NOMO-1 treated with dmso at 0.1 percent for 144 hours (cell line): ENCODE data around the gene TNIK.

Experiments
- DNase-seq: peaks from one replicate; lab custom pipeline; 2025; ENCODE audit not compliant: unreplicated experiment; lab: John Stamatoyannopoulos, UW

The TNIK gene

GRCh38 chr3:171345107-171345843 lies 114.9 kb downstream of the TNIK start:
- no peak for DNase-seq

- no peak for DNase-seq
Measured at GRCh38 chr3:171343693-171344092, 116.5 kb downstream of the TNIK start.

- no peak for DNase-seq
Measured at GRCh38 chr3:171342783-171343420, 117.3 kb downstream of the TNIK start.

GRCh38 chr3:171342200-171342599 lies 118.0 kb downstream of the TNIK start:
- no peak for DNase-seq

- no peak for DNase-seq
Measured at GRCh38 chr3:171340434-171340833, 119.8 kb downstream of the TNIK start.

GRCh38 chr3:171339598-171339997 lies 120.6 kb downstream of the TNIK start:
- DNase-seq, result no peak

GRCh38 chr3:171336406-171336805 lies 123.8 kb downstream of the TNIK start:
- no peak for DNase-seq

GRCh38 chr3:171335559-171335958 lies 124.6 kb downstream of the TNIK start:
- no peak for DNase-seq

- DNase-seq, result no peak
Measured at GRCh38 chr3:171334465-171334811, 125.8 kb downstream of the TNIK start.

- no peak for DNase-seq
Measured at GRCh38 chr3:171333784-171334464, 126.3 kb downstream of the TNIK start.

- no peak for DNase-seq
Measured at GRCh38 chr3:171330938-171331337, 129.3 kb downstream of the TNIK start.

GRCh38 chr3:171329746-171330145 lies 130.5 kb downstream of the TNIK start:
- DNase-seq, result no peak

- peak; percentile 60 for DNase-seq
Measured at GRCh38 chr3:171328419-171329082, 131.7 kb downstream of the TNIK start.

GRCh38 chr3:171327441-171328174 lies 132.6 kb downstream of the TNIK start:
- DNase-seq, result no peak

- DNase-seq, result no peak
Measured at GRCh38 chr3:171326717-171327440, 133.3 kb downstream of the TNIK start.

- no peak for DNase-seq
Measured at GRCh38 chr3:171323938-171324536, 136.2 kb downstream of the TNIK start.

GRCh38 chr3:171321559-171322360 lies 138.4 kb downstream of the TNIK start:
- no peak for DNase-seq

- DNase-seq, result no peak
Measured at GRCh38 chr3:171320750-171321558, 139.3 kb downstream of the TNIK start.
